Measurements from ENCODE around the gene DOCK1.

The DOCK1 gene

DNA sequence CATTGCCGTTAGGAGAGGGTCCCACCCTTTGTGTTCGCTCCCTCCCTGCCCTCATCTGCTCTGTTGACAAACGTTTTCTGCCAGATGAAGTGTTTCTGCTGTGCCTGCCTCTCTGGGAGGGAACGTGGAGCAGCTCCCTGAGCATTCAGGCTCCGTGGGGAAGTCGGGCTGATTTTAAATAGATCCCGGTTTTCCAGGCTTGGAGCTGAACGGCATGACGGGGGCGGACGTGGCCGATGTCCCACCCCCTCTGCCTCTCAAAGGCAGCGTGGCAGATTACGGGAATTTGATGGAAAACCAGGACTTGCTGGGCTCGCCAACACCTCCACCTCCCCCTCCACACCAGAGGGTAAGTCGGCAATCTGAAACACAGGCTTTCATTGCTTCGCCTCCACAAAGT, 542.0 kb downstream of the DOCK1 start:
- DNase-seq, result no peak

DNA sequence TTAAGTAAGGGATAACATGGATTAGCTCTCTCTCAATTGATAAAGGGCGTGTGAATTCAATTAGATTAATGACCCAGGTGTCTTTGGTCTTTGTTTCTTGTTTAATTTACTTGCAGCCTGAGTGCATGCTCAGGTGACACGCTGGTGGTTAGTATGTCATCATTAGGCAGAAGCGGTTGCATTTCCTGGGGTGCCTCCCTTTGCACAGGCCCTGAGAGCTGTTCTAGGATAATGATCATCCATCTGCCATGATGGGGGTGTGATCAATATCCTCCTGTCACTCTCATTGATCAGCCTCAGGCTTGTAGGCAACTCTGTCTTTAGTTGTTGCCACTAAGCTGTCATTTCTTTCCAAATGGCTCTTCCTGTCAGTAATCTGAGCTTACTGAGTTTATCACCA, 544.3 kb downstream of the DOCK1 start:
- no peak for DNase-seq

DNA sequence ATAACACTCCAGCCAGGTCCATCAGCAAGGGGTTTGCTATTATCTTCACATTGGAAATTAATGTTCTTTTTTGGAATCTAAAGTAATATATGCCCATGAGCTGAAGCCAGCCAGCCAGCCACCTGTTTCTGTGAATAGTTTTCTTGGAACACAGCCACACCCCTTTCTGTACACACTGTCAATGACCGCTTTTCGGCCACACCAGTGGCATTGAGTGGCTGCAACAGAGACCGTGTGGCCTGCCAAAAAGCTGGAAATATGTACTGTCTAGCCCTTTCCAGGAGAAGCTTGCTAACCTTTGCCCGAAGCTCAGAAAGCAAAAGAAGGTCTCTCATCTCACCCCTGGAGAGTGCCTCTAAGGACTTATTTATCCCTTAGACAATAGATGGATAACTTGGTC, 545.4 kb downstream of the DOCK1 start:
- no peak for DNase-seq

DNA sequence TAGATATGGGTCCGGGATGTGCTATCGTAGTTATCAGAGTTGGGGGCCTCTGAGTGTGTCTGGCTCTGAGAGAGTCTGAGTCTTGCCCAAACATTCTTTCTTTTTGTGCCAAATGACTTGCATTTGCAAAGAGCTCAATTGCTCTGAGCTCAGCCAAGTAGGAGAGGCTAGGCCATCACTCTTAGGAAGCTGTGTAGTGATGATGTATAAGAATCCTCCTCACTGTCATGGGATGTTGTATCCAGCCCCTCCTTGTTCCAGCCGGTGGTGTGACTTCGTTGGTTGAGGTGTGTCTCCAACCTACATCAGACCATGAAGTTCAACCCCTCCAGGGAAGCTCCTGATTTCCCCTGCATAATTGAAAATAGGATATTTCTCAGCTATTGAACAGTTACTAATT, 546.4 kb downstream of the DOCK1 start:
- no peak for DNase-seq

DNA sequence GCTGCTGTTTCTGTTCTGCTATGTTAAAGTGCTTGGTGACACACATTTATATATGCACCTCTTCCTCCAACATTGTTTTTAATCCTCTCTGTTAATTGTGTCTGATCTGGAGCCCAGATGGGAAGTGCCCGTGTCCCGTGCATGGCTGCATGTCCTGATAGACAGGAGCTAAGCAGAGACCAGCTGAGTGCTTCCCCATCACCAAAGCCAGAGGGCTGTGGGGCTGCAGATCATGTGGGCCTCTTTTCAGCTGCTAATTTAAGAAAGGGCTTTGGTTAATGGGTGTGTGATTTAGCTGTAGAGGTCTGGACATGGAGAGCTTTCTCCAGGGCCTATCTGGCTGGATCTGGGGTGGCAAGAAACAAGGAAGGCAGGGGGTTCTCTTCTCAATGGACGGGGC, 547.3 kb downstream of the DOCK1 start:
- DNase-seq, result no peak

DNA sequence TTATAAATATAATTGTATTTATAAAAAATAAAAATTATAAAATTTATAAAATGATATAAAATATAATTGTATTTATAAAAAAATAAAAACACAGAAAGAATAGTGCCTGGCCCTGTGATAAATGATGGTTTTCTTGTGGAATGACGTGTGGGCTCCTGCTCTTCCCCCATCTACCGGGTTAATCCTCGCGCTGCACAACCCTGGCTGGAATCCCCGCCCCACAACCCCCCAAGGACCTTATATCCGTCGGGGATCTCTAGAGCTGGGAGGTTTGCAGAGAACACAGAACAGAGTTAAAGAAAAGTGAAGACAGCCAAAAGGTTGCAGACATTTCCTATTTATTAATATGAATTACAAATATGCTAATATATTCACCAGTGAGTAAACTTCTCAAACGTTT, 548.5 kb downstream of the DOCK1 start:
- DNase-seq, result no peak

DNA sequence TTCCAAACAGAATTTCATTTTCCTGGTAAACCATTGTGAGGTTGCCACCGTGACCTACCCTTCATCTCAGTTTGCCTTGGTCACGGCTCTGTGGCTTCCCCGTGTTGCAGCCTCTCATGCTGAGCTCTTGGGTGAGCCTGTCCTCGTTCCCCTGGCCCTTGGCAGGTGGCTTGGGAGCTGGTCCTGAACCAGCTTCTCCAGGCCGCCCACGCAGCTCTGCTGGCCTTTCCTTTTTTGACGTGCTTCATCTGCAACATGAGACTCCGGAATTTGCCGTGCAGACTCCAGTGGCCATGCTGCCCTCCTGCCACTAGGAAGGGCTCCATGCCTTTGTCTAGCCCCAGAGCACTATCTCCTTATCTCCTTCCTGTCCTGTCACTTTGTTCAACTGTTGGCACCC, 550.9 kb downstream of the DOCK1 start:
- DNase-seq, result no peak

DNA sequence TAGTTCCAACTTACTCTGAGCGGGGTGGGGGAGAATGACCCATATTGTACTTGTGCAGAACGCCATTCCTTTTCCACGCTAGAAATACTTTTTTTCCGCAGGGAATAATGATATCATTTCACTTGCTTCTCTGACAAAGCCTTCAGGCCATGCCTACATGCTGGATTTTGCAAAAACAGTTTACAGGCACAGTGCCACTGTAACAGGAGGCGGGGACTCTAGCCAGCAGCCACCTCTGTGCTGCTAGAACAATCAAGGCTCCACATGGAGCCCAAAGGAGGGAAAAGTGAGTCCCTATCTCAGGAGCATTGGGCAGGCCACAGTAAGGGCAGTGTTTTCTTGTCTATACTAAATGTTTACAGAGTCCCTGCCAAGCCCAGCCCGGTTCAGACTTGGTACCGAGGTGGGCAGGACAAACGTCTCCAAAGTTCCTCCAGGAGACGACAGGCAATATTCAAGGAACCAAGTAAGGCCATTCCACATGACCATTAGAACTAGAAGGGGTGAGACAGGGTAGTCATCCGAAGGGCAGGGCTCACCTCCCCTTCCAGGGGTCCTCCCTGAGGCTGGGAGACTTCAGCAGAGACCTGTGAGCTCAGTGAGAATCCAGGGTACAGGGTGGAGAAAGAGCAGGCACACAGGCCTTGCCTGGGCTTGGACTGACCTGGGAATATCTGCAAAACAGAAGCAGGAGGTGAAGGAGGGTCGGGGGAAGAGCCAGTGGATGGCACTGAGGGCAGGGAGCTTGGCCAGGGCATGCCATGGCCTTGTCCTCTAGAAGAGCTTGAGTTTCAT, 553.0 kb downstream of the DOCK1 start:
- DNase-seq, result no peak

DNA sequence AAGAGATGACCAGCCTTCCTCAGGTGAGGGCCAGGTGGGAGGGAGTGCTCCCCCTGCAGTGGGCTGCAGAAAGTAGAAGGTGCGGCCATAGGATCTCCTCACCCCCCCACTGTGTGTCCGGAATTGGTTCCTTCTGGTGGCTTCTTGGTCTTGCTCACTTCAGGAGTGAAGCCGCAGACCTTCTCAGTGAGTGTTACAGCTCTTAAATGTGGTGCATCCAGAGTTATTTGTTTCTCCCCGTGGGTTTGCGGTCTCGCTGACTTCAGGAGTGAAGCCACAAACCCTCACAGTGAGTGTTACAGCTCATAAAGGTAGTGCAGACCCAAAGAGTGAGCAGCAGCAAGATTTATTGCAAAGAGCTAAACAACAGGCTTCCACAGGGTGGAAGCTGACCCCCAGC, 553.6 kb downstream of the DOCK1 start:
- DNase-seq, result no peak

DNA sequence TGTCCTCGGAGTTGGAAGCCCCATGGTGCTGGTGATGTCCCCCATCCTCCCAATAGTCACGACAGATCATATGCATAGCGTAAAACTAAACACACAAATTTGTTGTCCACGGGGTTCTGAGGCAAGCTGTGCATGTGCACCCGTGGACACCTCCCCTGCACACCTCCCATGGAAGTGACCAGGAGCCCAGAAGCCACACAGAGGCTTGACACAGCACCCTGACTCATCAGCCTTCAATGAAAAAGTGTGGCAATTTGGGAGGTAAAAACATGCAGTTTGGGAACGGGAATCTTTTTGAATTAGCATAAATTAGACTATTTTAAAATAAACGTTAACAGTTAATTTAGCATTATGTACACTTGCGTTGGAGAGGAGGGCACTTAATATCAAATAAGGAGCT, 554.7 kb downstream of the DOCK1 start:
- no peak for DNase-seq

DNA sequence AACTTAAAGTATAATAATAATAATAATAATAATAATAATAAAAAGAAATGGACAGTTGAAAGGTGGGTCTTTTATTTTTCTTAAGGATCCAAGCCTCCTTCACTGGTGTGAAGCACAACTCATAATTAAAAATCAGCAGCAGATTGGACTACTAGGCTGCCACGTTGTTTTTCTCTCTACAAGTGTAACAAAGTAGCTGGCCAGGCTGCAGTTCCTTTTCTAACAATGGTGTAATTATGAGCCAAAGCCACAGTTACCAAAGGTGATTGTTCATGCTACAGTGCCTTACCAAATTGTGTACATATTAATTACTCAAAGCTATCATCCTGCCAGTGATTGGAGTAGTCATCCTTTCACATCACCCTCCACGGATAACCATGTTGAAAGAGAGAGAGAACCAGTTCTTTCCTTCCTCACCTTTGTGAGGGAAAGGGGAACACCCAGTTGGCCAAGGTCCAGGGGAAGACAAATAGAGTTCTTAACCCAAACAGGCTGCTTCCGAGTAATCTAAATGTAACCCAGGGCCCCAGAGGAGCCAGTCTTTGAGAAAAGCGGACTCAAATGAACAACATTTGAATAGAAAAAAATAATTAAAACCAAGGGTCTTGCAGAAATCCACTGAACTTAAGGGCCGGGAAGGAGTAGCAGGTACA, 557.5 kb downstream of the DOCK1 start:
- no peak for DNase-seq

DNA sequence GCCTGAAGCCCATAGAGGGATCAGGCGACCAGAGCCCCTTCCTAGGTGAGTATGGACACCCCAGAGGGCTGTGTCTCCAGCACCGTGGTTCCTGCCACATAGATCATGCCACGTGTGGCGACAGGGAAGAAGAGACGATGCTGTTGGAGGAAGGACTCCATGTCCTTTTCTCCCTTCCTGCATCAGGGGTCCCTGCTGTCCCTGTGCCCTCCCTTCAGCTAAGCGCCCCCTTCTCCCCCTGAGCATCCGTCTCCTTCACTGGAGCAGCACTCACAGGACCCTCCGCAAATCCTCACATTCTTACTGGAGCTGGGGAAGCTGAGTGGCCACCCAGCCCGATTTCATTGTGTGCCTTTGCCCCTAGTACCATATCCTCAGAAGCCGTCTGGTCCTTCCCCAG, 558.3 kb downstream of the DOCK1 start:
- no peak for DNase-seq

DNA sequence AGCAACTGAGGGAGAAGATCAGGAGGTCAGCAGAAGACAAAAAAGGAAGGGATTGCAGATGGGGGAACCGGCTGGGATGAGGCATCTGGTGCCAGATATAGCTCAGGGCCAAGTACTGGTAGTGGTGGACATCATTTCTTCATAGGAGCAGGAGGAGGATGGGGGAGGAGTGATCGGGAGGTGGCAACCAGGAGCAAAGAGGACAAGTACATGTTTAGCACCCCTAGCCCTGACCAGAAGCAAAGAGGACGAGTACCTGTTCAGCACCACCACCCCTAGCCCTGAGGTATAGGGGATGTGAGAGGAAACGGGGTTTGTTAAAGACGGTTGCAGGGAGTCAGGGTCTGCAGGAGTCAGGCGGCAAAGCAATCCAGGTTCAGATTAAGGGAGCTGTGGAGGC, 559.3 kb downstream of the DOCK1 start:
- DNase-seq, result no peak

DNA sequence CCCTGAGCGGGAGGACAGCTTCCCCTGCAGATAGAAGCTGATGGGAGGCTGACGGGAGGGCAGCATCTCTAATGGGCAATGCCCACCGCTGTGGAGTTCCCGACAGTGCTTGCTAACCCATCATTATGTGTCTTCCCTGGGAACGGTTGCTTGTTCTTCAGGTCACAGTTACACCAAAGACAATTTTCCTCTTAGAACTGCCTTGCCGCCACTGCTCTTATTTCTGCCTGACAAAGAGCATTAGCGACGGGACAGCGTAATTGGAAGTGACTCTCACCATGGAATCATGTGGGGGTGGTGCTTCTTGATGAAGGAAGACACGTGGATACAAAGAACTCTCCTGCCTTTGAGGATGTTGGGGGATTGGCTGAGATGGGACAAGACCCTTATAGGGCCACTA, 562.6 kb downstream of the DOCK1 start:
- no peak for DNase-seq

DNA sequence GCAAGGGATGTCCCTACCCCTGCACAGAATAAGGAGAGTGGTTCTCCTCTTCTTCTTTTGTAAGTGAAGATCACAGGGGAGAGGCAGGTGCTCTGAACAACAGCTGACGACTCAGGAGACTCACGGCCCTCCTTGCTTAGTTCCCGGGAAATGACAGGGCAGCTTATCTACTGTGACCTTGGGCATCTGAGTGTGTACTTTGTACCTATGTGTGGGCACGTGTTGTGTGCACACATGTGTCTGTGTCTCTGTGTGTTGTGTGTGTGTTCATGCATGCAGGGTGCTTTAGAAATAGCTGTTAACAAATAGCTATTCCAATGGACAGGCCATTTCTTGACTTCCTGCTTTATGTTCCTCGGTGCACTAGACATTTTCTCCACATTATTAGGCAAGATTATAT, 563.4 kb downstream of the DOCK1 start:
- no peak for DNase-seq

DNA sequence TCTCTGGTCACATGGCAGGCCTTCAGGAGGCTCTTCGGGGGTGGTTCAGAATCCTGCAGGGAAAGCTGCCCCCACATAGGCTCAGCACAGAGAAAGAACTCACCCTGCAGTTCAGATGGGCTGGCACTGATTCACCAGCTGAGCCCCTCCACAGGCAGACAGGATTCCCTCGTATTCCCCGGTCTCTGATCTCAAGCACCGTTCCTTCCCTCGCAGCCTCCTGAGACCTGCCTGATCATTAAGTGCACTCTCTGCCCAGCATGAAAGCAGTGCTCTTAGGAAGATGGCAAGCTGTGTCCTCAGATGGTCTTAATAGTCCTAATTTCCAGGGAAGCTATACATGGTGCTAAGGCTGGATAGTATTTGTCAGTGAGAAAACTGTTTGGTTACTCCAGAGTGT, 565.7 kb downstream of the DOCK1 start:
- DNase-seq, result no peak

DNA sequence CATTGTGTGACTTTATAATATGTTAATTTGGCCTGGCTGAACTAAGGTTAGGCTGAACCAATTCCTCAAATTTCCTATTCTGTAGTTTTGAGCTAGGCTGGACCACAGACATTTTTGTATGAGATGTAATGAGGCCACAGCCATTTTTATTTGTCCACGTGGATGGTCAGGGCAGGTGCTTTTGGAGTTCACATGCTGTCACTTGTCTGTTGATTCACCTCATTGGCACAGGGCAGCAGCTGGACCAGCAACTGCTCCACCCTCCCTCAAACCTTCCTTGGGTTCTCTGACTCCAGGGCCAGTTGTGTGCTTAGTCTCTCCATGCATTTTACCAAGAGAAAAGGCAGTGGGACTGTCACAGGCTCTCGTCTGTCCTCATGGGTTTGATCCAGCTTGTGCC, 567.7 kb downstream of the DOCK1 start:
- DNase-seq, result no peak

DNA sequence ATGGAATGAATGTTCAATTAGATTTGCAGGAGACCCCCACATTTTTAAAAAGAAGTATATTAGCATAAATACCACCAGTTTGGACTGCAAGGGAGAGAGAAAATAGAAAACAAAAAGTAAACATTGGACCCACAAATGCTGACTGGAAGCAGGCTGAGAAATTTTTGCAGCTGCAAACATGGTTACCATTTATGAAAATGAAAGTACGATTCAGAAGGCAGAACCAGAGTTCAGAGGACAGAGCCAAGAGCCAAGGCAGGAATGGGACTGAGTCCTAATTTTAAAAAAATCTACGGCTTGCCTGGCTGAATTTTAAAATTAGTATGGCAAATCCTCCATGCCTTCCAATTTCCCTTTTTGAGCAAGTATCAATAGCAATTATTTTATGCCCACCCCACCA, 569.3 kb downstream of the DOCK1 start:
- DNase-seq, result no peak

DNA sequence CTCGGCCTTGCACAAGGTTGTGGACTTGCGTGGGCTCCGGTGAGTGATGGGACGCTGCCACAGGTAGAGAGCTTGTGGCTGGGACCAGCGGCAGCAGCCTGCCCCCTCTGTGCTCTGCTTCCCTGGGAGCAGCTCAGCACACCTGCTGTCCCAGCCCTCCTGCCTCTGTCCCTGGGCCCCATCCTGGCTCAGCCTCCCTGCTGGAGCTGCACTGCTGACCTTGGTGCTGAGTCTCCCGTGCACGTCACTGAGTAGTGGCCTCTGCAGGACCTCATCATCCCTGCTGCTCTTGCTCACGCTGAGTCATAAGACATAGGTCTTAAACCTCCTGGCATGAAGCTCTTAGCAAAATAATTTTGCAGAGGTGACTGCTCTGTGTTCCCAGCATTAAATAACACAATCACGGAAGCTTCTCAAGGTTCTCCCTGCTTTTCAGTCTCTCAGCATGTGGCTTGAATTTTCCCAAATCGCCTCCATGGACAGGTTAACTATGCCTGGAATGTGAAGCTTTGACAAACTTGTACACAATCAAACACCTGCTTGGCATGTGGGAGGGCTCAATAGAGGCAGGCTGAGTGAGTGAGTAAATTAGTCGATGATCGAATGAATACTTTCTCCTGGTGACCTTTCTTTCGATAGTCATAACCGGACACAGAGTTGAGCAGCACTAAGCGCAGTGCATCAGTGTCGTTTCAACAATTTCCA, 580.1 kb downstream of the DOCK1 start:
- no peak for DNase-seq

DNA sequence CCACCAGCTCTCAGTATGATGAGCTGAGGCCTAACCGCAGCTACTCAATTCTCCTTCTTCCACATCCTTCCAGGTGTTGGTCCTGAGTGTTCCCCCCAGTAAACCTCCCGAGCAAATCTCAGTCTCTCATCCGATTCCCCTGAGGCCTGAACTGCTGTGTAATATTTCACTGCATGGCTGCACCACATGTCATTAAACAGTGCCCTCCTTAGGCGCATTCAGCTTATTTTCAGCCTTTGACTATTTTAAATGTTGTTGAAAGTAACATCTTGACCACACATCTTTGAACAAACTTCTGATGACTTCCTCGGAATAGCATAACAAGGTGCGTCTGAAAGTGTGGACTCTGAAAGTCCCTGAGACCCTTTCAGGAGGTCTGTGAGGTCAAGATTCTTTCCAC, 581.1 kb downstream of the DOCK1 start:
- DNase-seq, result no peak

DNA sequence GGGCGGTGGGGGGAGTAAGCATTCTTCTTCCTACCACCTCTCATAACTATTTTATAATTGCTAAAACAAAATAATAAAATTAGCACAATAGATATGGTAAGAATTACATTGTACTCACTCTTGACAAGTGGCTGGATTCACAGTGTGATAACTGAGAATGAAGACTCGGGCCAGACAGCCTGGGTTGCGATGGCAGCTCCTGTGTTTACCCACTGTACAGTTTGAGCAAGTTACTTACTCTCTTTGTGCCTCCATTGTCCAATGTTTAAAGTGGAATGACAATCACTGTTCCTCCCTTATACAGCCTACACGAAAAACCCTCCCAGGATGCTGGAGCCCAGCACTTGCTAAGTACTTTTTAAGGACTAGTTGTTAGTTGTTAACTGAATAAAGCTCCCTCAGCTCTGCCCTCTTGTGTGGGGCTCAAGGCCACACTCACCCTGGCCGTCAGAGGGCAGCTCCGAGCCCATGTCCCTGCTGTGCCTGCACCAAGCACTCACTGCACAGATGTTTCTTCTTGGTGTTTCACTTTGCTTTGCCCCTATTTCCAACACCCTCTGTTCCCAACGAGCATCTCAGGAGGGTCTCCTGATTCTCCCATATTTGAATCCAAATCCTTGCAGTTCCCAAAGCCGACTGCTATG, 587.5 kb downstream of the DOCK1 start:
- DNase-seq, result no peak

DNA sequence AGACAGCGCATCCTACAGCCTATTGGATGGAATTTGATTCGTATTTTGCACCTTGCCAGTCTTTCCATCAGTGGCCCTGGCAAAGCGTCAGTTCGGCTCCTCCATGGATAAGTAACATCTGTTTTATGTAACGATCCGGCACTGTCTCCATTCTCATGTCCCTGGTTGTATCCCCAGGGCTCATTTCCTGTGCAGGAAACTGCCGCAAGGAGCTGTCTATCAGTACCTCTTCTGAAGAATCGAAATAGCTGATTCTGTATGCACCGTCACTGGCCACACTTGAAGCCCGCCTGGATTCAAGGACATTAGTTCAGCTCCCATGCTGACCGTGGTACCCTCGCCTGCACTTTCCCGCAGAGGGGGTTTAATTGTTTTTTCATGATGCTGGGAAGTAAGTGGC, 590.8 kb downstream of the DOCK1 start:
- DNase-seq, result no peak
